Activated naive CD4-positive, alpha-beta T cell treated with anti-CD3 and anti-CD28 coated beads, Interleukin-2, amount 50 U/mL, for 16 hours (primary cell): ENCODE results near the gene DCDC1.

Experiments used
- DNase-seq: peaks from one replicate; pipeline ENCODE4 v3.0.0-alpha.2; 2020

Gene DCDC1, protein sequence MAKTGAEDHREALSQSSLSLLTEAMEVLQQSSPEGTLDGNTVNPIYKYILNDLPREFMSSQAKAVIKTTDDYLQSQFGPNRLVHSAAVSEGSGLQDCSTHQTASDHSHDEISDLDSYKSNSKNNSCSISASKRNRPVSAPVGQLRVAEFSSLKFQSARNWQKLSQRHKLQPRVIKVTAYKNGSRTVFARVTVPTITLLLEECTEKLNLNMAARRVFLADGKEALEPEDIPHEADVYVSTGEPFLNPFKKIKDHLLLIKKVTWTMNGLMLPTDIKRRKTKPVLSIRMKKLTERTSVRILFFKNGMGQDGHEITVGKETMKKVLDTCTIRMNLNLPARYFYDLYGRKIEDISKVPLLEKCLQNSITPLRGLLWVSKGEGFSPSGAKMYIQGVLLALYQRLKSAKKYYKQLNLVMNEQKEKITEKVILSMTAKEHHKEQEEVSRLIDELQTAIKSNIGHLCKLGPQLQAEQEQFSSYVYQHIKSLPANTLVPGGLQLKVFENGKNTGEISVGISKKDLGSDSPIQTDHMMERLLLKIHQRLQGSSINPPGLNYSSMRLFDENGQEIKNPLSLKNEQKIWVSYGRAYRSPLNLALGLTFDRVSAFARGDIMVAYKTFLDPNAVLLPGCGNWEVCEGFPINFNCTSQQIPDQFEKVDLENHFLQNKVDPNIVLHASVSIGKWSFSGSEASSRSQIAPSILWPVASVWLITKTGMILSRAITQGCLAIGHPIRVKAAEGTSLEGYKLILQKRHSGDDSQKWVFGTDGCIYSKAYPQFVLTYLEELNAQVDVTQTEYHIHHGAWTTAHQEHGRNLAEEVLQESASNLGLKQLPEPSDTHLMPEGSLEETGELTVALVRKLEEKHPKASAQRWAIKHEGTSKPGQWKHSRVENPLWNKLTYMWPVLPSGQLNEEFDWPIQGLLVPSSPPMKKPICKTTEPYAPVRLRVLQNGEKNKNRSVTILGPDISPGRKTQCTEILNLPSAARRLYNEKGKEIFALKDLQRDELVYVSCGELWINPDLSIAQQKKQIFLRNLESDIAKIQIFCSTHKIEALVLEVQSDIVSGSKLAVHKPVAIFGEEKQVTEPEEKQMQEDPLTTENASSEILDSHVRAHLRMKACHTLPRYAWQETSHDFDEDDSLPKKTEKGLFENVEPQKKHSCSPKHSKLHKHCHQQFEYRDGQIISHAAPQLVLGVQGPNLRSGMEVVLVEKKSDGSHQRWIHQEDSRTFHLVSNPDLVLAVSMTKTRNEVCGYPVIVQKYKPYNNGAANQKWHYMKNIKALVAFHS (N-terminal part only)

GRCh38 chr11:31369348-31370329 is at the start of gene DCDC1, which contains the start of gene DNAJC24:
Gene DCDC1, minus strand, starts transcription at chr11:31369739. Its CDS starts 41,459 bp downstream, at chr11:31328280.
Gene DNAJC24, plus strand, starts transcription at chr11:31369860. Its CDS starts 889 bp downstream, at chr11:31370749.
- peak; percentile 94 for DNase-seq

DNA sequence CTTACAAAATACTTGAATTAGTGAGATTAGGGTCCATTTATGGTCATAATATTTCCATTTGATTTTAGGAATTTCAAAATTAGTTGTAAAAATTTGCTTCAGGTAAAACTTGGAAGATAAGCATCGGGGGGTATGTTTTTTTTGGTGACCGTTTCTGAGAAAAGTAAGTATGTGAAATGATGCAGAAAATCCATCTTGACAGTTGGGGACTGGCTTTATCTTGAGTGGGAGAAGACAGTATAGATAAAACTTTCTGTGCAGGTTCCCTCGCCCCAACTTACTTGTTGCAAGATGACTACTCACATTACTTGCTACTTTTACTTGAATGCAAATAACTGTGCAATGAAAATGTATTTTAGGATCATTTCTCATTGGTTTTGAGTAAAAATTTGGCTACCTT is 49.6 kb upstream of the DCDC1 start:
- no peak for DNase-seq

GRCh38 chr11:31417816-31418215 is 48.3 kb upstream of the DCDC1 start:
- DNase-seq: no peak

DNA sequence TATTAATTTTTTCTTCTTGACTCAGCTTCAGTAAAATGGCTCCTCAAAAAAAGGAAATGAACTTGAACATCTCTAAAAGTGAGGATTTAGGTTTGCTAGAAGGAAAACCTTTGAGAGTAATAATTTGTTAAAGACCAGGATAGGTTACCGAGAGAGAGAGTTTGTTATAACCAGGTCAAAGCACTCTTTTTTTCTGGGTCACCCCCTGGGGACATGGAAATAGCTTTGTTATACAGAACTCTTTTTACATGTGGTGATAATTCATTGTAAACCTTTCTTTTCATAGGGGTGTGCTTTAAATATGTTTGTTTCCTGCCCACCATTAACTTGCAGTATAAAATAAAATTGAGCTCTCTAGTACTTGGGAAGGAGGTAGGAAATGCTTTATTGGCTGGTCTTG is 47.8 kb upstream of the DCDC1 start:
- no peak for DNase-seq

DNA sequence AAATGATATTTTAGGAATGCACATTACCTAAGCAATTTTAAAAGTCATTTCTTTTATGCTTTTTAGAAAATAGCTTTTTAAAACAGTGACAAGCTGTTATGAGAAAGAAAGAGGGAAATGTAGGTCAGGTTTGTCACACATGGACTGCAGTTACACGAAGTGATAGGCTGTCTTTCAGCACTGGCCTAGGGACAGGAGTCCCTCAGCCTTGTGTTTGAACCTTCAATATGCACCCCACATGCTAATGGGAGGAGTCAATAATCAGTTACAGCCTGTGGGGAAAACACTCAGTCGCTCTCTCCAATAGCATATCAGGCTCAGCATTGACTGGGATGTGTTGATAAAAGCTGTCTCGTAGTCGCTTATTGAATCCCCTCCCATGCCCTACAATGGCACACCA is 45.9 kb upstream of the DCDC1 start:
- DNase-seq: no peak

DNA sequence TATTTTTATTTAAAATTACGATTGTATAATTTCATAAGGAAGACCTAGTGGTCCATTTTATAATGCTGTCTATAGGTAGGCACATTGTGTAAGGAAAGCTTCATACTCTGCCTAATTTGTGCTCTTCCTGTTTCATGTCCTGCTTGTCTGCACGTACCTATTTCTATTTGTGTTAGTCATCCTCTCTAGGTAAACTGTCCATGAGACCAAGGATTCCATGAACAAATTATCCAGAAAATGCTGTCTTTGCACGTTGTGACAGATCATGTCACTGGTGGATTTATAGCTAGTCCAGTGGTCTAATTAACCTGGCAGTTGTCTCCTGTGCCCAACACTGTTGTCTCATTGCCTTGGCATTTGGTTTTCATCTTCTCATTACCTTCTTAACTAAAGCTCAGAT is 44.8 kb upstream of the DCDC1 start:
- DNase-seq: no peak

DNA sequence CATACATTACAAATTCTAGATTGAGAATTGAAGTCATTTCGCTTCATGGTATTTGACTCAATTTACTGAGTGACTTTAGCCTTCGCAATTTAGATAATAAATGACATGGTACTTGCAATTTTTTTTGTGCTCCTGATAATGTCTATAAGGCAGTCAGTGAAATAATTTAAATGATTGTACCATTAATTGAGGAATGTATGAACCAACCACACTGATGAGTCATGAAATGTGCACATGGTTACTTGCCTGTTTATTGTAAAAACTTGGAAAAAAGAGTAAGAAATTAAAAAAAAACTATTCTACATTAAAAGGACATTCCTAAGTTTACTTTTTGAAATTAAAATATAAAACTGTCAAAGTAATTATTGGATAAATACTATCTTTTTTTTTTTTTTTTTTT is 43.4 kb upstream of the DCDC1 start:
- DNase-seq: no peak

- no peak for DNase-seq
These were observed 38.7 kb upstream of the DCDC1 start for GRCh38 chr11:31408201-31408600.

- DNase-seq: no peak
These were observed 35.1 kb upstream of the DCDC1 start for GRCh38 chr11:31404614-31405013.

DNA sequence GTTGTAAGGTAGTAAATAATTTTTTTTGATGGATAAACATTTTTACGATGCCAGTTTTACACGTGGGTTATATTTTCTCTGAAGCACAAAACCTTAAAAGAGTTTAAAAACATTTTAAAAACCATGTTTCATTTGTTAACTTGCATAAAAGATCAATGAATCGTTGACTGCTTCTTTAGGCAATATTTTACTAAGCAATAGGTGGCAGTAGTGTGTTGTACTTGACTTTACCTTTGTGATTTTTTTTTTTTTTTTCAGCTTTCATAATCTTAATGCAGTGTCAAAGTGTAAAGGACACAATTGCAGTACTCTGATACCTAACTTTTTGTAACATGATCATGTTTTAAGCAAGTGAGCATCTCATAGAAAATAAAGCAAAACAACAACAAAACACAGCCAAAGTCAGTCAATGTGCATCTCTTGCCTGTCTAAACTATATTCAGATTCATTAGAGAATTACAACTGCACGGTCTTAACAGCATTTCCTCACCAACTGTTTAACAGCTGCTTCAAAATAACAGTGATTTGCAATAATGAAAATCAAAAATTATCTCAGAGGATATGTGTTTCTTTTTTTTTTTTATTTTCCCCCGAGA is 27.8 kb upstream of the DCDC1 start:
- DNase-seq: no peak

DNA sequence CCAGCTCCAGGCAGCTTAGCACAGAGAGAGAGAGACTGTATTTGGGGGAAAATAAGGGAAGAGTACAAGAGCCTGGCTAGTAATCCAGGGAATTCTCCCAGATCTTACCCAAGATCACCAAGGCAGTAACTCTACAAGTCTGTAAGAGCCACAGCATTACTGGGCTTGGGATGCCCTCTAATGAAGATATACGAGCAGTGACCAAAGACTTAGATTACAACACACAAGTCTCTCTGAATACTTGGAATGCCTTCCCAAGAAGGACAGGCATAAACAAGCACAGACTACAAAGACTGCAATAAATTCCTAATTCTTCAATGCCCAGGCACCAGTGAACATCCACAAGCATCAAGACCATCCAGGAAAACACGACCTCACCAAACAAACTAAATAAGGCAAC is 17.8 kb upstream of the DCDC1 start:
- no peak for DNase-seq

DNA sequence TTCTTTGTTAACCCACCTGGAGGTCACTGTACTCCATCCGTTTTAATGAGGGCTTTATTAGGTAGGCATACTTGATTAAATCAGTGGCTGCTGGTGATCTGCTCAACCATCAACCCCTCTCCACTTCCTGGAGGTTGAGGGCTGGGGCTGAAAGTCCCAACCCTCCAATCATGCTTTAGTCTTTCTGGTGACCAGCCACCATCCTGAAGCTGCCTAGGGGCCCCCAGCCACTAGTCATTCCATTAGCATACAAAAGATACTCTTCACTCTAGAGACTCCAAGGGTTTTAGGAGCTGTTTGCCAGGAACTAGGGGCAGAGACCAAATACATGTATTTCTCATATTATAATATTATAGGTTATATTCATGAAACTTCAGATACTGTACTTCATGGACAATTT is 13.6 kb upstream of the DCDC1 start:
- no peak for DNase-seq

DNA sequence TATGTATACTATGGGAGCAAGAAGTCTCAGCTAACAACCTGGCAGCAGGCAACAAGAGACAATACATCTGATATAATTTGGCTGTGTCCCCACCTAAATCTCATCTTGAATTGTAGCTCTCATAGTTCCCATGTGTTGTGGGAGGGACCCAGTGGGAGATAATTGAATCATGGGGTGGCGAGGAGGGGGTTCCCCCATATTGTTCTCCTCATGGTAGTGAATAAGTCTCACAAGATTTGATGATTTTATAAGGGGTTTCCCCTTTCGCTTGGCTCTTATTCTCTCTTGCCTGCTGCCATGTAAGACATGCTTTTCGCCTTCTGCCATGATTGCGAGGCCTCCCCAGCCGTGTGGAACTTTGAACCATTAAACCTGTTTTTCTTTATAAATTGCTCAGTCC is 6.3 kb upstream of the DCDC1 start:
- DNase-seq: no peak

GRCh38 chr11:31366795-31367194 is 2.7 kb downstream of the DCDC1 start:
- DNase-seq: no peak

GRCh38 chr11:31361743-31362142 is 7.8 kb downstream of the DCDC1 start:
- DNase-seq: no peak

GRCh38 chr11:31355817-31356216 is 13.7 kb downstream of the DCDC1 start:
- no peak for DNase-seq

- no peak for DNase-seq
These were observed 14.4 kb downstream of the DCDC1 start for GRCh38 chr11:31355131-31355530.

- DNase-seq: no peak
These were observed 18.4 kb downstream of the DCDC1 start for GRCh38 chr11:31351168-31351567.

DNA sequence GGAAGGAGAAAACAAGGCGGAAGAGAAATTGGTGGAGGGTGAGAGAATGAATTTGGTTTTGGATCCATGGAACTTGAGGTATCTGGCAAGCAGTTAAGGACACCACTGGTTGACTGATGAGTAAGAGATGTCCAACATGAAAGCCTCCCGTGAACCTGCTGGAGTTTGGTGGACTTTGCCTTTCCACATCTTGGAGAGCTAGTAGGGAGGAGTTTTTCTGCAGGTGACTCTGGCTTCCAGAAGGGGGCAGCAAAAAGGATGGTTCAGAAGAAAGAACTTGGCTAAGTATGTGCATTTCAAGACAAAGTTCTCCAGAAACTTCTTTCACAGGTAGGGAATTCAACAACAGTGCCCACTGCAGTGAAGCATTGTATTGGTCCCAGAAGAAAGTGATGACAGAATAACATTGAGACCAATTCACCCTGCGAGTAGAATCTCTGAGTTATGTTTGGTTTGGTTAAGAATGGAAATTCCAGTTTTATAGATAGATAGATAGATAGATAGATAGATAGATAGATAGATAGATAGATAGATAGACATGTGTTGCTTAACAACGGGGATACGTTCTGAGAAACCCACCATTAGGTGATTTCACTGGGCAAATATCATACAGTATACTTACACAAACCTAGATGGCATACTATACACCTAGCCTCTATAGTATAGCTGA is 28.5 kb downstream of the DCDC1 start:
- DNase-seq: no peak

- no peak for DNase-seq
These were observed 31.7 kb downstream of the DCDC1 start for GRCh38 chr11:31337806-31338205.

DNA sequence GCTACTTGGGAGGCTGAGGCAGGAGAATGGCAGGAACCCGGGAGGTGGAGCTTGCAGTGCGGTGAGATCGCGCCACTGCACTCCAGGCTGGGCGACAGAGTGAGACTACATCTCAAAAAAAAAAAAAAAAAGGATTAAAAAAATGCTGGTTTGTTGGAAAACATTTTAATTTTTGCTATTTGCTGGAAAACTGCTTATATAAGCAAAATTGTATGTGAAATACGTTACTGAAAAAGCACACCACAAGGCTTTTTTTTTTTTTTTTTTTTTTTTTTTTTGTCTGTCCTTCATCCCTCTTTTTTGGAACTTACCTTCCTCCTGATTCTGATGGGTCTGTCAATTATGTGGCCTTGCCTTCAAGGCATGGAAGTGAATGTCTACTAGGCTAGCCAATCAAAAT is 40.8 kb downstream of the DCDC1 start:
- DNase-seq: no peak
